Measurements from ENCODE around the gene ZBTB12. TPM values are rescaled to one million over a fixed set of nuclear protein-coding genes. Genes with fewer than 3 reads are reported as not detected.
"Not testable (repeated sequence)": the region's sequence is repeated elsewhere in the genome, so short reads cannot be mapped to it uniquely, and the experiment has no call there.

Gene ZBTB12
- total and polyA plus RNA-seq, 2 of the 4 experiments (the other 2 are of a cell fraction) = 2.0 to 8.5 TPM

DNA sequence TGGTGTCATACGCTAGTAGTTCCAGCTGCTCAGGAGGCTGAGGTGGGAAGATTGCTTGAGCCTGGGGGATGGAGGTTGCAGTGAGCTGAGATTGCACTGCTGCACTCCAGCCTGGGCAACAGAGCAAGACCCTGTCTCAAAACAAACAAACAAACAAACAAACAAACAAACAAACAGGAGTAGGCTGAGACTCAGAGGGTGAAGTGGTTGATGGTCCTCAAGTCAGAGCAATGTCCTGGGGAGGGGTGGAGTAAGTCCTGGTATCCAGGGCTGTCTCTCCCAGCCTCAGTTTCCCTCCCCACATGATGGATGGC lies 33.3 kb downstream of the ZBTB12 start:
- CTCF ChIA-PET; H2BK120ac ChIP-seq (ENCODE audit: low read depth, low read length); H3K4ac ChIP-seq (ENCODE audit: low read depth, low read length); POLR2A ChIA-PET (ENCODE audit: unreplicated experiment); H3K18ac ChIP-seq (ENCODE audit: low read depth, low read length); H2AK9ac ChIP-seq (replicated peaks; ENCODE audit: low read depth, low read length, poor library complexity); intact Hi-C loops (cut with micrococcal nuclease); in situ Hi-C loops (cut with MboI; ENCODE audit: low sequenced_read_pairs); H3K9me3 ChIP-seq (ENCODE audit: control insufficient read depth, insufficient read depth, low read length); H3K9ac ChIP-seq (ENCODE audit: low read depth, low read length); H2BK15ac ChIP-seq (ENCODE audit: low read depth, low read length); BruUV-seq (replicated peaks); H2AK5ac ChIP-seq (ENCODE audit: low read depth, low read length); H3K79me1 ChIP-seq (ENCODE audit: low read depth in 1 of 2, low read length in 2 of 2); H3K23ac ChIP-seq (ENCODE audit: low read depth, low read length); H3K9me1 ChIP-seq (ENCODE audit: insufficient read depth, low read length); H3K4me3 ChIP-seq (ENCODE audit: insufficient read depth, low read depth, low read length); H4K20me1 ChIP-seq (ENCODE audit: insufficient read depth, low read length); dilution Hi-C loops (cut with HindIII; ENCODE audit: low sequenced_read_pairs, unreplicated experiment); H2BK20ac ChIP-seq (ENCODE audit: low read depth, low read length); DNase-seq; H3K4me2 ChIP-seq (ENCODE audit: low read depth, low read length); H4K8ac ChIP-seq (ENCODE audit: low read depth in 2 of 2, low read length in 2 of 2); H3K27ac ChIP-seq (ENCODE audit: insufficient read depth, low read length); H2BK5ac ChIP-seq (ENCODE audit: low read depth, low read length, poor library complexity, severe bottlenecking); ATAC-seq (ENCODE audit: low read depth); H2AFZ ChIP-seq (replicated peaks; ENCODE audit: low read length, poor library complexity); H3K27me3 ChIP-seq (ENCODE audit: control insufficient read depth, insufficient read depth, low read length); H3K14ac ChIP-seq (replicated peaks; ENCODE audit: low read depth, low read length); H4K5ac ChIP-seq (ENCODE audit: low read depth, low read length); H3K4me1 ChIP-seq (ENCODE audit: control insufficient read depth, insufficient read depth, low read length); H4K91ac ChIP-seq (ENCODE audit: insufficient read depth, low read depth, low read length); H3K56ac ChIP-seq (ENCODE audit: extremely low read depth, insufficient read depth, low read length); H3K36me3 ChIP-seq (ENCODE audit: control insufficient read depth, insufficient read depth, low read length): not testable (repeated sequence)
- no CpG with 5 or more reads among the region's 1 CpG for WGBS, 2 experiments (ENCODE audit: extremely low coverage in 2 of 2, insufficient read length in 1 of 2)

Data from IMR-90 (cell line).